HEK293 (cell line): ENCODE measurements around the gene BCKDHA.
A peak's percentile ranks its signal among the peaks of the same experiment; 100 is the strongest.

ENCODE experiments used
- GFI1B ChIP-seq: fragments of 450-650 bp; formaldehyde crosslinking; IDR thresholded peaks from 2 replicates; pipeline ENCODE4 v1.5.1; 2016; ENCODE audit warnings: missing biosample characterization, missing genetic modification characterization
- GLIS1 ChIP-seq: fragments of 450-650 bp; formaldehyde crosslinking; IDR thresholded peaks from 2 replicates; pipeline ENCODE4 v1.5.1; 2016; ENCODE audit warnings: missing biosample characterization, missing genetic modification characterization
- KLF1 ChIP-seq: fragments of 450-650 bp; formaldehyde crosslinking; IDR thresholded peaks from 2 replicates; pipeline ENCODE4 v1.5.1; 2016; ENCODE audit warnings: missing biosample characterization, missing genetic modification characterization
- KLF10 ChIP-seq: fragments of 450-650 bp; IDR thresholded peaks from 2 replicates; pipeline ENCODE4 v1.5.1; 2018; ENCODE audit warnings: missing biosample characterization, mild to moderate bottlenecking, missing genetic modification characterization
- MZF1 ChIP-seq: fragments of 450-650 bp; formaldehyde crosslinking; IDR thresholded peaks from 2 replicates; pipeline ENCODE4 v1.5.1; 2017; ENCODE audit warnings: missing biosample characterization, missing genetic modification characterization, borderline replicate concordance
- OSR2 ChIP-seq: fragments of 450-650 bp; formaldehyde crosslinking; IDR thresholded peaks from 2 replicates; pipeline ENCODE4 v1.5.1; 2016; ENCODE audit warnings: missing biosample characterization, missing genetic modification characterization
- OVOL3 ChIP-seq: fragments of 450-650 bp; formaldehyde crosslinking; IDR thresholded peaks from 2 replicates; pipeline ENCODE4 v1.5.1; 2016; ENCODE audit warnings: missing biosample characterization, missing genetic modification characterization
- RBAK ChIP-seq: fragments of 450-650 bp; formaldehyde crosslinking; IDR thresholded peaks from 2 replicates; pipeline ENCODE4 v1.5.1; 2016; ENCODE audit warnings: missing biosample characterization, missing genetic modification characterization
- SALL2 ChIP-seq: fragments of 450-650 bp; formaldehyde crosslinking; IDR thresholded peaks from 2 replicates; pipeline ENCODE4 v1.5.0; 2017; ENCODE audit warnings: missing biosample characterization, mild to moderate bottlenecking, missing genetic modification characterization, borderline replicate concordance
- SP3 ChIP-seq: fragments of 450-650 bp; formaldehyde crosslinking; IDR thresholded peaks from 2 replicates; pipeline ENCODE4 v1.5.1; 2016; ENCODE audit warnings: missing biosample characterization, missing genetic modification characterization
- ZBTB21 ChIP-seq: fragments of 450-650 bp; formaldehyde crosslinking; IDR thresholded peaks from 2 replicates; pipeline ENCODE4 v1.5.1; 2017; ENCODE audit warnings: missing biosample characterization, missing genetic modification characterization
- ZBTB6 ChIP-seq: fragments of 450-650 bp; formaldehyde crosslinking; IDR thresholded peaks from 2 replicates; pipeline ENCODE4 v1.5.1; 2017; ENCODE audit warnings: missing biosample characterization, missing genetic modification characterization
- ZFP41 ChIP-seq: fragments of 450-650 bp; formaldehyde crosslinking; IDR thresholded peaks from 2 replicates; pipeline ENCODE4 v1.5.1; 2016; ENCODE audit warnings: missing biosample characterization, missing genetic modification characterization, borderline replicate concordance
- ZNF138 ChIP-seq: fragments of 450-650 bp; formaldehyde crosslinking; IDR thresholded peaks from 2 replicates; pipeline ENCODE4 v1.5.1; 2016; ENCODE audit warnings: missing biosample characterization, missing genetic modification characterization, borderline replicate concordance
- ZNF16 ChIP-seq: fragments of 450-650 bp; formaldehyde crosslinking; IDR thresholded peaks from 2 replicates; pipeline ENCODE4 v1.5.1; 2016; ENCODE audit warnings: low read depth, missing biosample characterization, missing genetic modification characterization
- ZNF24 ChIP-seq: fragments of 450-650 bp; formaldehyde crosslinking; IDR thresholded peaks from 2 replicates; pipeline ENCODE4 v1.5.1; 2016; ENCODE audit warnings: missing biosample characterization, missing genetic modification characterization
- ZNF280C ChIP-seq: fragments of 450-650 bp; formaldehyde crosslinking; IDR thresholded peaks from 2 replicates; pipeline ENCODE4 v1.5.1; 2016; ENCODE audit warnings: missing biosample characterization, missing genetic modification characterization
- ZNF391 ChIP-seq: fragments of 450-650 bp; formaldehyde crosslinking; IDR thresholded peaks from 2 replicates; pipeline ENCODE4 v1.5.1; 2016; ENCODE audit warnings: low read depth, missing biosample characterization, missing genetic modification characterization, borderline replicate concordance
- ZNF398 ChIP-seq: fragments of 450-650 bp; formaldehyde crosslinking; IDR thresholded peaks from 2 replicates; pipeline ENCODE4 v1.5.1; 2017; ENCODE audit warnings: missing biosample characterization, missing genetic modification characterization
- ZNF423 ChIP-seq: fragments of 450-650 bp; formaldehyde crosslinking; IDR thresholded peaks from 2 replicates; pipeline ENCODE4 v1.5.1; 2016; ENCODE audit warnings: missing biosample characterization, missing genetic modification characterization
- ZNF48 ChIP-seq: fragments of 450-650 bp; formaldehyde crosslinking; IDR thresholded peaks from 2 replicates; pipeline ENCODE4 v1.5.1; 2016; ENCODE audit warnings: missing biosample characterization, missing genetic modification characterization
- ZNF560 ChIP-seq: fragments of 450-650 bp; formaldehyde crosslinking; IDR thresholded peaks from 2 replicates; pipeline ENCODE4 v1.5.1; 2017; ENCODE audit warnings: missing biosample characterization, missing genetic modification characterization, borderline replicate concordance
- ZNF610 ChIP-seq: fragments of 450-650 bp; formaldehyde crosslinking; IDR thresholded peaks from 2 replicates; pipeline ENCODE4 v1.5.1; 2016; ENCODE audit warnings: missing biosample characterization, missing genetic modification characterization, borderline replicate concordance
- ZNF626 ChIP-seq: fragments of 450-650 bp; sonication (Bioruptor Pico); formaldehyde crosslinking; IDR thresholded peaks from 2 replicates; pipeline ENCODE4 v1.5.1; 2018; ENCODE audit warnings: missing biosample characterization, missing genetic modification characterization, inconsistent platforms
- ZNF677 ChIP-seq: fragments of 450-650 bp; IDR thresholded peaks from 2 replicates; pipeline ENCODE4 v1.5.0; 2018; ENCODE audit warnings: missing biosample characterization, mild to moderate bottlenecking, missing genetic modification characterization, moderate library complexity
- ZNF776 ChIP-seq: fragments of 450-650 bp; formaldehyde crosslinking; IDR thresholded peaks from 2 replicates; pipeline ENCODE4 v1.5.0; 2017; ENCODE audit warnings: missing biosample characterization, missing genetic modification characterization, borderline replicate concordance
- ZNF777 ChIP-seq: fragments of 450-650 bp; formaldehyde crosslinking; IDR thresholded peaks from 2 replicates; pipeline ENCODE4 v1.5.1; 2017; ENCODE audit warnings: missing biosample characterization, missing genetic modification characterization, borderline replicate concordance
- ZNF785 ChIP-seq: fragments of 450-650 bp; formaldehyde crosslinking; IDR thresholded peaks from 2 replicates; pipeline ENCODE4 v1.5.1; 2016; ENCODE audit warnings: missing biosample characterization, missing genetic modification characterization
- ZNF830 ChIP-seq: fragments of 450-650 bp; IDR thresholded peaks from 2 replicates; pipeline ENCODE4 v1.5.0; 2018; ENCODE audit warnings: missing biosample characterization, missing genetic modification characterization, low read depth, mild to moderate bottlenecking, moderate library complexity
- ZSCAN30 ChIP-seq: fragments of 450-650 bp; IDR thresholded peaks from 2 replicates; pipeline ENCODE4 v1.5.1; 2018; ENCODE audit warnings: missing biosample characterization, mild to moderate bottlenecking, missing genetic modification characterization, moderate library complexity
- ZSCAN4 ChIP-seq: fragments of 450-650 bp; formaldehyde crosslinking; IDR thresholded peaks from 2 replicates; pipeline ENCODE4 v1.5.1; 2017; ENCODE audit warnings: missing biosample characterization, missing genetic modification characterization
- TF ChIP-seq, protein P1 (sequence below): fragments of 450-650 bp; formaldehyde crosslinking; IDR thresholded peaks from 2 replicates; pipeline ENCODE4 v1.5.1; 2016; ENCODE audit warnings: missing biosample characterization, missing genetic modification characterization

Gene BCKDHA

GRCh38 chr19:41352609-41353465 is 44.8 kb upstream of the BCKDHA start (continued):
- TF ChIP-seq GFI1B (no peak), MZF1 (tag by site-specific recombination) (no peak), GLIS1 (tag by site-specific recombination) (peak; percentile 95), RBAK (tag by site-specific recombination) (no peak), ZSCAN30 (tag by site-specific recombination) (no peak; the same call in 1 of the 2 replicates), ZNF280C (tag by site-specific recombination) (no peak), ZBTB6 (tag by site-specific recombination) (0 out of 2 replicates have a peak, but pooled peaks have one; percentile 7), ZNF24 (0 out of 2 replicates have a peak, but pooled peaks have one; percentile 44), ZNF776 (no peak), KLF10 (tag by site-specific recombination) (no peak), ZSCAN4 (tag by site-specific recombination) (no peak), KLF1 (tag by site-specific recombination) (no peak; the same call in none of the 2 replicates), ZNF560 (tag by site-specific recombination) (no peak), ZNF830 (tag by site-specific recombination) (no peak), ZNF48 (tag by site-specific recombination) (no peak), ZFP41 (tag by site-specific recombination) (no peak), SALL2 (tag by site-specific recombination) (no peak), ZNF16 (tag by site-specific recombination) (no peak), ZNF610 (tag by site-specific recombination) (no peak), OVOL3 (tag by site-specific recombination) (no peak), ZNF677 (tag by site-specific recombination) (no peak), ZNF785 (tag by site-specific recombination) (no peak), SP3 (tag by site-specific recombination) (peak; percentile 79), ZNF423 (no peak), ZBTB21 (tag by site-specific recombination) (no peak), ZNF777 (0 out of 2 replicates have a peak, but pooled peaks have one; percentile 8), ZNF391 (tag by site-specific recombination) (peak; percentile 53; the same call in 1 of the 2 replicates), ZNF138 (tag by site-specific recombination) (no peak; the same call in 1 of the 2 replicates), OSR2 (tag by site-specific recombination) (peak; percentile 97), ZNF626 (tag by site-specific recombination) (no peak), ZNF398 (tag by site-specific recombination) (peak; percentile 34; the same call in 1 of the 2 replicates)
- TF ChIP-seq, protein P1, sequence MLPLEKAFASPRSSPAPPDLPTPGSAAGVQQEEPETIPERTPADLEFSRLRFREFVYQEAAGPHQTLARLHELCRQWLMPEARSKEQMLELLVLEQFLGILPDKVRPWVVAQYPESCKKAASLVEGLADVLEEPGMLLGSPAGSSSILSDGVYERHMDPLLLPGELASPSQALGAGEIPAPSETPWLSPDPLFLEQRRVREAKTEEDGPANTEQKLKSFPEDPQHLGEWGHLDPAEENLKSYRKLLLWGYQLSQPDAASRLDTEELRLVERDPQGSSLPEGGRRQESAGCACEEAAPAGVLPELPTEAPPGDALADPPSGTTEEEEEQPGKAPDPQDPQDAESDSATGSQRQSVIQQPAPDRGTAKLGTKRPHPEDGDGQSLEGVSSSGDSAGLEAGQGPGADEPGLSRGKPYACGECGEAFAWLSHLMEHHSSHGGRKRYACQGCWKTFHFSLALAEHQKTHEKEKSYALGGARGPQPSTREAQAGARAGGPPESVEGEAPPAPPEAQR = no peak
